HG03139 (cell line): ENCODE data around the gene LMAN1L.
A peak's percentile ranks its signal among the peaks of the same experiment; 100 is the strongest.

Experiments used
- ATAC-seq: cut with Tn5 transposase; IDR thresholded peaks from one replicate; pipeline ENCODE4 v1.9.1; 2021; ENCODE audit not compliant: unreplicated experiment

The LMAN1L gene

DNA sequence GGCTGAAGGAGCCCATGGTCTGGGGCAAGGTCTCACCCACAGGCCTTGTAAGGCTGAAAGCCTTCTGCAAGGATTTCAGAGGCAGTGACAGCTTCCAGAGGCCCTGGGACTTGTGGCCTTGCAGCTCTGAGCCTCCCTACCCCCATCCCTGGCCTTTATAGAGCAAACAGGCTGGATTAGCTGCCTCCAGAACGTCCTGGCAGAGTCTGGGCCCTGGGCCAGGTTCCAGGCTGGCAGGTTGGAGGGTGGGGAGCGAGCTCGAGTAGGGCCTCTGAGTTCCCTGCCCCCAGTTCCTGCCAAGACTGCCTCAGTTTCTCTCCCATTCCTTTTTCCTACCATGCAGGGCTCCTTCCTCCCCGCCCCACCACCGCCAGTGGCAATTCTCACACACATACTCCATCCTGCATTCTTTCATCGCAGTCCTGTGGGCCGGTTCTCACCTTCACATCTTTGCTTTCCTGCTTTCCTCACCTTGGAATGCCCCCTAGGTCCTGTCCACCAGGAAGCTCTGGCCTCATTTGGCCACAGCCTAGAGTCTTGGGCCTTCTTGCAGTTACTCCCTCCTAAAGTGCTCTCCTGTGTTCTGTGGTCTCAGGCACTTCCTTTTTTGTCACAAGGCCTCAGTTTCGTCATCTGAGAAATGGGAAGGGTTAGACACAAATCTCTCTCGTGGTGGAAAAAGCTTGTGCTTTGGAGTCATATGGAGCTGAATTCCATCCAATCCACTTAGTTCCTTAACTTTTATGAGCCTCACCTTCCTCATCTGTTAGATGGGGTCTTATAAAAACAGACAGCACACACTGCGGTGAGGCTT lies 2.7 kb downstream of the LMAN1L start:
- ATAC-seq = no peak

DNA sequence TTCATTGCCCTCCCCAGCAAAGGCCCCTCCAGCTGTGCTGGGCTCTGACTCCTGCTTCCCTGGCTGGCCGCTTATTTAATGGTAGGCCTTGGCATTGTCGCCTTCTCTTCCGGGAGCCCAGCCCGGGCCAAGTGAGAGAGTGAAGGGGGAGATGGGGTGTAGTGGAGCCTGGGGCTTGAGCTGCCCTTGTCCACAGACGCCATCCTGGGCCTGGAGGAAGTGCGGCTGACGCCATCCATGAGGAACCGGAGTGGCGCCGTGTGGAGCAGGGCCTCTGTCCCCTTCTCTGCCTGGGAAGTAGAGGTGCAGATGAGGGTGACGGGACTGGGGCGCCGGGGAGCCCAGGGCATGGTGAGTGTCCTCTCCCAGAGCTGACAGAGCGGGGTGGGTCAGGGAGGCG lies 3.3 kb downstream of the LMAN1L start:
- ATAC-seq = no peak

DNA sequence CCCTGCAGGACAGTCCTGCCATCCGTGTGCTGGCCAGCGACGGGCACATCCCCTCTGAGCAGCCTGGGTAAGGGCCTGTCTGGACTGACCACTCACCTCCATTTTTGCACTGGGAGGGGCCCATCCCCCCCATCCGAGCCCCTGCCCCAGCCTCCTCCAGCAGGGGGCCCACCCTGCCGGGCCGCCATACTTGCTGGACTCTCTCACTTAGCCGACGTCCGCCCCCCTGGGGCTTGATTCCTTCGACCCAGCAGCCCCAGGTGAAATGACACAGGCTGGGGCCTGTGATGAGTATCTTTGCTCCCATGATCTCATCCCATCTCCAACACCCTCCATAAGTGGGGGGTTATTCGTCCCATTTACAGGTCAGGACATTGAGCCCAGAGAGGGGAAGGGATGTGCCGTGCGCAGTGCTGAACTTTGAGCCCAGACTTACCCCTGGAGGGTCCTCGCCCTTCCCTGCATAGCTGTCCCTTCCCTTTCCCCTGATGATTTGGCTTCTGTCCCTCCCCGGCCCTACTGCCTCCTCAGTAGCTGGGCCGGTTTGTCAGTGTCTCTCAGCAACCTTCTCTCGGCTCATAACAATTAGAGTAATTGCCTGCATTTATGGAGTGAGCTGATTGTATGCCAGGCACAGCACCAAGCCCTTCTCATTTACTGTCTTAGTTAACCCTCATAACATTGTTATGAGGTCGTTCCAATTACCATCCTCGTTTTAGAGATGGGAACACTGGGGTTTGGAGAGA lies 4.2 kb downstream of the LMAN1L start:
- ATAC-seq = no peak

DNA sequence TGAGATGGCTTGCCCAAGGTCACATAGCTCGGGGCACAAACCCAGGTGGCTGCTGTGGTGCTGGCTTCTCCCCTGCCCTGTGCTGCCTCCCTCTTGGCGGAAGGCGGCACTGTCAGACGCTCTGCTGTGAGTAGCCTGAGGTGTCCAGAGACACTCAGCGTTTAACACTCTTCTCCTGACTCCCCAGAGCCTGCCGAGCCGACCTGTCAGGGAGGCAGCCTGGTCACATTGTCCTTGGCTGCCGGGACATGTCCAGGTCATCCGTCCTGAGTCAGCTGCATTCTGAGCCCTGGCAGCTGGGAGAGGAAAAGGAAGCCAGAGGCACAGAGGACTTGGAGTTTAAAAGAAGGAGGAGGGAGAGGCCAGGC lies 4.7 kb downstream of the LMAN1L start:
- ATAC-seq = no peak

DNA sequence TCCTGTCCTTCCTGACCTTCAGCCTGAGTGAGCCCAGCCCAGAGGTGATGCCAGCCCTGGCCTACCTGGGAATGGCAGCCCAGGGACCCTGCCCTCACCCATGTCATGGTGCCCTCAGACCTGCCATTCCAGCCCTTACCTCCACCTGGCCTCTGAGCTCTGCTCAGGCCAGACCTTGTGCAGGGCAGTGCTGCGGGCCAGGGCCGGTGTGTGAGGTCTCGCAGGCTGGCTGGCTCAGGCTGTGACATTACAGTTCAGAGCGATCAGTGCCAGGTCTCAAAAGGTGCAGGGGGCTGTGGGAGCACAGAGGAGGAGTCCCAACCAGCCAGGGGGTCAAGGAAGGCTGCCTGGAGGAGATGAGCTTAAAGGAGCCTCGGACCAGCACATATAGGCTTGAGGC lies 7.4 kb downstream of the LMAN1L start:
- ATAC-seq = no peak

DNA sequence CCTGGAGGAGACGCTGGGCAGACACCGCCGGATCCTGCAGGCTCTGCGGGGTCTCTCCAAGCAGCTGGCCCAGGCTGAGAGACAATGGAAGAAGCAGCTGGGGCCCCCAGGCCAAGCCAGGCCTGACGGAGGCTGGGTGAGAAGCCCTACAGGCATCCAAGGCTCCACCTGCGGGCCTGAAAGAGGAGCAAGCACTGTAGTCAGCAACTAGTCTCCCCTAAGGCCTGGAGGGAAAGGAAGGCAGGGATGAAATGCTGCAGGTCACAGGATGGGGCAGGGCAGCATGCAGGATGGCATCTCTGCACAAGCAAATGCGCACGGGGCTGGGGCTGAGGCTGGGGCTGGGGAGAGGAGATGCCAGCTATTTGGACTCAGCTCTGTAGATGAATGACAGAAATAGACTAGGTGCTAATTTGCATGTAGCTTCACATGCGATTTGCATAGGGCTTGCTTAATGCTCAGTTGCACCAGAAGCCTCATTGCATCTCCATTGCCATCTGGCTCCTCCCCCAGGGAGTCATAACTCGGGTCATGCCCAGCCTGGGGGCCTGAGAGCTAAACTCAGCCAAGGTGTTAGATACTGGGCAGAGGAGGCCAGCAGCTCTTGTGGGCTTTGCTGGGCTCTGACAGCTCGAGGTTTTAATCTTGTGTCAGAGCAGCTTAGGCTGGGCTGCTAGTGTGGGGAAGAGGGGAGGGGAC lies 8.6 kb downstream of the LMAN1L start:
- ATAC-seq = peak; percentile 65

DNA sequence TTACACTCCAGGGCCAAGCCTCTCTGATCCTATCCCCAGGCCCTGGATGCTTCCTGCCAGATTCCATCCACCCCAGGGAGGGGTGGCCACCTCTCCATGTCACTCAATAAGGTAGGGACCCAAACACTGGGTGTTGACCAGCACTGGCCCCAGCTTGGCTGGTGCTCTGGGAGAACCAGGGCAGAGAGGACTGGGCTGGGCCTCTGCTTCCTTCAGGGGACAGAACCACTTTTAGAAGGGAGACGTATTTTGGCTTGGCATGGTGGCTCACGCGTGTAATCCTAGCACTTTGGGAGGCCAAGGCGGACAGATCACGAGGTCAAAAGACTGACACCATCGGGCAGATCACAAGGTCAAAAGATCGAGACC lies 9.1 kb downstream of the LMAN1L start:
- no peak for ATAC-seq

DNA sequence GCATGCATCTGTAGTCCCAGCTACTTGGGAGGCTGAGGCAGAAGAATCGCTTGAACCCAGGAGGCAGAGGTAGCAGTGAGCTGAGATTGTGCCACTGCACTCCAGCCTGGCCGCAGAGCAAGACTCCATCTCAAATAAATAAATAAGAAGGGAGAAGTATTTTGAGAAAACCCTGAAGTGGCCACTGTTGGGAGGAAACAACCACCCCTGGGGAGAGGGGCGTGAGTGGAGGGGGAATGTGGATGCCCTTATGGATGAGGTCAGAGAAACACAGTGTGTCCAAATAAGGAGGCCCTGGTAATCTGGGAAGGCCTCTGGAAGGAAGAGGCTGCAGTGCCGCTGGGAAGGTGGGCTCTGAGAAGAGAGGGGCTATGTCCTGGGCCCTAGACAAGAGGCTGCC lies 9.6 kb downstream of the LMAN1L start:
- ATAC-seq = no peak

DNA sequence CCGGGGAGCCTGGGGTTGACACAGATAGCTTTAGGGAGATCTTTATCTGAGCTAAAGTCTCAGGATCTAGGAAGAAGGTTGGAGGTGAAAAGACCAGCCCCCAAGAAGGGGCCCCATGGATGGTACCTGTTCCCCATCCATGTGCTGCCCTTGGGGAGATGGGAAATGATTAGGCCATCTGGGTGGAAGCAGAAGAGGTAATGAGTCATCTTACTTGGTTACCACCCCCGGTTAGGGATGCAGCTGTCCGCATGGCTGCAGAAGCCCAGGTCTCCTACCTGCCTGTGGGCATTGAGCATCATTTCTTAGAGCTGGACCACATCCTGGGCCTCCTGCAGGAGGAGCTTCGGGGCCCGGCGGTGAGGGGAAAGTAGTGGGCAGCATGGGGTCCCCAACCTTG lies 10.7 kb downstream of the LMAN1L start:
- no peak for ATAC-seq

DNA sequence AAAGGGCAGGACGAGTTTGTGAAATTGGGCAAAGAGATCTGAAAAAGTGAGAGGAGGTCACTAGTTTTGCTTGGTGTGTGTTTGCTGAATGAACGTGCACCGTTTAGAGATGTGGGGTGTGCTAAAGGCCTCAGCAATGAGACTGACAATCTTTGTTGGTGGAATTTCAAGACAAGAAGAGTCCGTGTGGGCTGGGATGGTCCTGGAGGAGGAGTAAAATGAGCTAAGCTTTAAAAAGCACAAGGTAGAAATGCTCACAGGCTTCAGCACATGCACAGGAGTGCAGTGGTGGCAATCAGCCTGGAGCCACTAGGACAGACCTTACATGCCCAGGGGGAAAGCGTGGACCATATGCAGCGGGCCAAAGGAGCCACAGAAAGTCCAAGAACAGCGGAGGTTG lies 12.3 kb downstream of the LMAN1L start:
- ATAC-seq = no peak

DNA sequence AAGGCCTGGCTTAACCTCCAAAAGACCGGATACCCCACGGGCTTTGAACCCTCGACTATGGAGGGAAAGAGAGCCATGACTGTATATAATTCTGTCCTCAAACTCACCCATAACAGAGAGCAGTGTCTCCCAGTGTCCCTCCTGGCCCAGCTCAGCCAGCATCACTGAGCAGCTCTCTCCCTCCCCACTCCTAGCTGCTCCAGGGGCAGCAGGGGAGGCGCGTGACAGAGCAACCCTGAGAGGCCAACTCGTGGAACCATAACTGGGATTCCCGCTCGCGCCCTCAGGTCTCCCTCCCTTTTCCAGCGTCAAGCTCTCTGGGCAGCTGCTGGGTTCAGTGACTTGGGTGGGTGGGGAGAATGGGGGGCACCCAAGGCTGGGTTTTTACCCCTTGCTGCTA lies 13.2 kb downstream of the LMAN1L start:
- ATAC-seq = no peak

DNA sequence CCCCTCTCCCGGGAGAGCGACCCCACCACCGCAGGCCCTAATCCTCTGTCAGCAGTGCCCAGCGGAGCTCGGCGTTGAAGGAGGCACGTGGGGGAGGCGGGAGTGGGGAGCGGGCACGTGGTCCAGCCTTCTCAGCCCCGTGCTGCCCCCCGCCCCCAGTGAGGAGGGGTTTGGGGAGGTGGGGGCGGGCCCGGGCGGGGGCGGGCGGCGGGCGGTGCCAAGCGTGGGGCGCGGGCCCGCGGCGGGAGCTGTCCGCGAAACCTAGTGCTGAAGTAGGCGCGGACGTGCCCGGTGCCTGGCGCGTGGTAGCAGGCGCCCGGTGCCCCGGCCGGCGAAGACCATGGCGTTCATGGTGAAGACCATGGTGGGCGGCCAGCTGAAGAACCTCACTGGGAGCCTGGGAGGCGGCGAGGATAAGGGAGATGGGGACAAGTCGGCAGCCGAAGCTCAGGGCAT lies 13.8 kb downstream of the LMAN1L start, which contains the start of gene CPLX3:
Gene CPLX3, plus strand, starts transcription at position 264 of the 456 bp plus-strand sequence. Its CDS starts 77 bp downstream, at position 341.
- ATAC-seq = no peak

DNA sequence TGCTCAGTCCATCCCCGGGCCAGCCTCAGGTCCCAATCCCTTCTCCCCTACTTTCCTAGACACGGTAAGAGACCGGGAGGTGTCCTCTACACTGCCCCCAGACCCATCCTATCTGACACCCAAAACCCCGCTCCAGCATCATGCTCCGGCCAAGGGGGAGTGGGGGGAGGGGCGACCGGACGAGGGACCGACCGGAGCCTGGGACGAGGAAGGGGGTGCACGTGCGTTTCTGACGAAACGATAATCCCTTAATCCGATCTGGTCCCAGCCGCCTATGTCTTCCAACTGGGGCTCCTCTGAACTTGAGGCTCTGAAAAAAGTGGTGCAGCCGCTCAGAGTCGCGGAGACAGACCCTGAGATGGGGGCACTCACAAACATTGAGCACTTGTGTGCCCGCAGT lies 14.3 kb downstream of the LMAN1L start:
- no peak for ATAC-seq

DNA sequence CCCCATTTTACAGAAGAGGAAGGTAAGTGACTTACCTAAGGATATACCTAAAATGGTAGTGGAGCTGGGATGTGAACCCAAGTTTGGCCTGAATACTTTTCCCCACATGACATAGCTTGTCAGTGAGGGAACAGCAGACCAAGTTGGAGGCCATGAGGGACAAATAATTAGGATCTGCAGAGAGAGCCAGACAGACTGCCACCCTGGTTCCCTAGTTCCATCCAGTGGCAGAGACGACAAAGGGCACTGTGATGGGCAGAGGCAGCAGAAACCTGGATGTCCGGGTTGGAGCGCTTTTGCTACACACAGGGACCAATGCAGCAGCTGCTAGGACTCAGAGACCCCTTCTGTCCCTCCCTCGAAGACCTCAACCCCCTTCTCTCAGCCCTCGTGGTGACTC lies 15.0 kb downstream of the LMAN1L start:
- ATAC-seq = no peak

DNA sequence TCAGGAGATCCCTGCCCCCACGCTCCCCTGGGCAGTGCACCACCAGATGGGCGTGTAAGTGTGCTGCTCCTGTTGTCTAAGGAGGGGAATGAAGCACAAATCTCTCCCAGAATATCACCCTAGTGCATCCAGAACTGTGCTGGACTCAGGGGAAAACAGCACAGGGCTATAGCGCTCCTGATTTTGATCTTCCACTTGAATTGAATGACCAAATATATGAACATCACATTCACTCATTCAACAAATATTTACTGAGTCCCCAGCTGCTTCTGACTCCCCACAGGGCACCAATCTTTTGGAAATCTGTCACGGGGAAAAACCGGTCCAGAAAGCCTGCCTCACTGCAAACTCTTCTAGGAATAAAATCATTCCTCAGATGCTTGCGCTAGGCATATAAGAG lies 16.2 kb downstream of the LMAN1L start:
- no peak for ATAC-seq

DNA sequence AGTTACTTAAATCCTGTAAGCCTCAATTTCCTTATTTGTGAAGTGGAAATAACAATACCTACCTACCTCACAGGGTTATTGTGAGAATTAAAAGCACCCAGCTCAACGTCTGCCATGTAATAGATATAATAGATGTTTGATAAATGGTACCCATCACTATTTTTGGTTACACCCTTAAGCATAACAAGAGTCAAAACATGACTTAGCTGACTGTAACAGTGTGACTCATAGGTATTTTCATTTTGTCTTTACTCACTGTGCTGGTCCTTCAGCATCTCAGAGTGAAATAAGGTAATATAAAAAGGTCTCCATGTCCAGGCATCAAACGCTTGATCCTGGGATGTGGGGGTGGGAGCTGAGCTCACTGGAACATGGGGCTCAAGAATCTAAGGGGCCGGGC lies 16.9 kb downstream of the LMAN1L start:
- ATAC-seq = no peak

DNA sequence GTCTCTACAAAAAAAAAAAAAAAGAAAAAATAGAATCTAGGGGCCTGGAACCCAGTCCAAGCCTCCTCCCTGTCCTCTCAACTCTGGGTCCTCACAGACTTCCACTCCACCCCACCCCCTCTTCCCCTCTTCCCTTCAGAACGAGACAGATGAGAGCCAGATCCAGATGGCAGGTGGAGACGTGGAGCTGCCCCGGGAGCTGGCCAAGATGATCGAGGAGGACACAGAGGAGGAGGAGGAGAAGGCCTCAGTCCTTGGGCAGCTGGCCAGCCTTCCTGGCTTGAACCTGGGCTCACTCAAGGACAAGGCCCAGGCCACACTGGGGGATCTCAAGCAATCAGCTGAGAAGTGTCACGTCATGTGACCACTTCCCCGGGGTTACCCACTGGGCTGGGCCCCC lies 17.4 kb downstream of the LMAN1L start:
- no peak for ATAC-seq

DNA sequence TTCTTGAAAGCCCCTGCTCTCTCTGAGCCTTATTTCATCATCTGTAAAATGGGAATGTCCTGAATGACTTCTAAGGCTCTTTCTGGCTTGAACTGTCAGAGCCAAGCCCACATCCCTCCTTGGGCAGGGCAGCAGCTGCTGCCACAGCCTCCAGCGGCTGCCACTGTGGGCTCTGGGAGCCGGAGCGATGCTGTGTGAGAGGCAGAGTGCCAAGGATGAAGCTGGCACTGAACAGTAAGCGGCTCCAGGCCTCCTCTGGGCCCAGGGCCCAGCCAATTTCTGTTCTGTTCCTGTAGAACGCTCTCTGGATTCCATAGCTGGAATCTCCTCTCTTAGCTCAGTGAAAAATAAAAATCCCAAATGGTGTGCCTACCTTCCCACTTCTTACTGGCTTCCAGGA lies 18.2 kb downstream of the LMAN1L start:
- no peak for ATAC-seq

DNA sequence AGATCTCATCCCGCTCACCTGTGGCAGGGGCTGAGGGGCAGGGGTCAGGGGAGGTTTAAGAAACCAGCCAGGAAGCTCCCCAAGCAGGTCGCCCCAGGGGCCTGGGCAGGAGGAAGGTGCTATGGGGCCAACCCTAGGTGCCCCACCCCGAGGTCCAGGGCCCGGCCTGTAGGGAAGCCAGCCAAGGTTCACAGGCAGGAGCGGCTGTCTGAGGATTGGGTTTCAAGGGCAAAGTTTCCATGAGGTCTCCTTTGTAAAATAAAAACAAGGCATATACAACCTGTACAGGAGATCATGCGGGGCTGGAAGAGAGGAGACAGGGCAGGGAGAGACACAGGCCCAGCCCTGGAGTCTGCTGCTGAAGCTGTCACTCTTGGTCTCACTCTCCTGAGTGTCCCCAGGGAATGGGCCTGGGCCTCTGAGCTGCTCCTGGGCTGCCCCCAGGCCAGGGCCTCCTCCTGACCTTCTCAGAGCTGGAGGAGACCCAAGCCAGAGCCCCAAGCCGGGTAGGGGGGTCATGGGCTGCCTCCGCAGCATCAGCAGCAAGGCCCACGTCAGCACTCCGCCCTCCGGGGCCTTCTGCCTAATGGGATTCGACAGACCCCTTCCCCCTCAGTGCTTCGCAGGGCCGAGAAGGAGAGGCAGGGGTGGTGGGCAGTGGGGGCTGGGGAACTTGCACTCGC lies 19.3 kb downstream of the LMAN1L start:
- no peak for ATAC-seq

DNA sequence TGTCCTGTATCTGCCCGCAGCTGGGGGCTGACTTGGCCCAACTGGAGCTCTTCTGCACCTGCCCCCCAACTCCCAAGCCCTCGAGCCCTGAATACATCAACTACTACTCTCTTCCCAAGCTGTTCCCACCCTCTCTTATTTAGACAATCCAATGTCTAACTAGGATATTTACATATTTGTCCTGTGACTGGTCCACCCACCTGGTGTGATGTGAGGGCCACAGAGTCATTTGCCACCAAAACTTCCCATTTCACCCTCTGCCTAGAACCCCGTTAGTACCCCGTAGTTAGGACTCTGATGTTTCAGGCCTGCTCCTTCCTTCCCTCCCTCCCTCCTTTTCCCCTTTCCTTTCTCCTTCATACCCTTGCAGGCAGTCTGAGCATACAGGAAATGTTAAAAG lies 20.2 kb downstream of the LMAN1L start:
- ATAC-seq = no peak

DNA sequence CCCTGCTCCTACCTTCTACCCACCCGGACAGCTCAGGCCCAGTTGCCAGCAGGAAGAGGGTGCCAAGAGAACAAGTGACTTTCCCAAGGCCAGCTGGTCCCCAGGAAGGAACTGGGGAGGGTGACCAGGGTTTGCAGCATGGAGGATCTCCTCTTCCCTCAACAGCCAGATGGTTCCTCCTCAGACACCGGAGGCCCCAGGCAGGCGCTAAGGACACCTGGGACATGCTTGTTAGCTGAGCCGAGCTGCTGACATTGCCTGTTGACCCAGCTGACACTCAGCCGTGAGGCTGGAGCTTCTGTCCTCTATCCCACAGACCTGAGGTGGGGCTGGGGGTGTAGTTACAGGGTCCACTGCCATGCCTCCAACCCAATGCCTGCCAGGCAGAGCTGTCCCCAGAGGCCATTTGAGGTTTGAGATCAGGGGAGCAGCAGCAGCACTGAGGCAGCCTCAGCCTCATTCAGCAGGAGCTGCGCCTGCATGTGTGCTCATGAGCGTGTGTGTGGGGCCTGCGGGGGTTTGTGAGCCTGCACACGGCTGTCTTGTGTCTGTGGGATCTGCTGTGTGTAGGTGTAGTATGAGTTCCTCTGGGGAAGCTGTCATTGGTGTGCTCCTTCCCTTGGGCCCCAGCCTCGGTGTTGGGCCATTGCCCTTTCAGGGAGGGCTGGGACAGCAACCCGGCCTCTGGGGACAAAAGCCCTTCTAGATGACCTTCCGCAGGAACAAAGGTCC lies 20.9 kb downstream of the LMAN1L start:
- no peak for ATAC-seq
